CD4-positive, alpha-beta T cell treated with Interleukin-4 for 1 hour (primary cell): Measurements from ENCODE around the gene ABCA1.
"Not testable (repeated sequence)": the region's sequence is repeated elsewhere in the genome, so short reads cannot be mapped to it uniquely, and the experiment has no call there.

ENCODE experiments used
- DNase-seq, 2 donors: peaks; one replicate each; pipeline ENCODE4 v3.0.0-alpha.2; 2020 to 2022

ABCA1 gene

DNA sequence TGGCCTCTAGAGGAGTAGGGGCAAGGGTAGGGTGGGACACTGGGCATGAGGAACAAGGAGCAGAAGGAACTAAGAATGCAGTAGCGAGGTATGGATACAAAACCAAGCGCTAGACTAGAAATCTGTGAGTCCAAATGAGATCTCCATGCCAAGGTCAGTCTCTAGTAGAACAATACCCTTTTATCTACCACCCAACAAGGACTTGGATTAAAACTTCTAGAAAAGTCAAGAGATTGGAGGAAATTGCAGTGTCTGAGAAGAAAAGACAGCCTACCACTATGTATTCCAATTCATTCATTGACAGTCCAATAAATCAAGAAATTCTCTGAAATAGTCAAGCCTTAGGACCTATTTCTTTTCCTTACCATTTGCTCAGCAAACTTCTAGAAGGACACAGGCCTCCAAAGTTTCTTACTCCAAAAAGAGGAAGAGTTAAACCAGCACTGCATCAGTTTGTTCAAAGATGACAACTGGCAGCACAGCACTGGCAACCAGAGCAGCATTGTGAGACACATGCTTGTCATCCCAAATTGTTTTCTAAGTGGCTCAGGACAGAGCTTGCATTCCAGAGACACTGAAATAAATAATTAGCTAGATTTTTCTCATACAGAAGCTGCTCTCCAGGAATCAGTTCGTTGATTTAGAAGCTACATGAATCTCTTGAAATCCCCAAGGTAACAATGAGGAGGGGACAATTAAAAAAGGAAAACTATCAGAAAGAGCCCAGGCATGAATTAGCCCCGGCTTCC lies 22.6 kb downstream of the ABCA1 start:
- DNase-seq = no peak

DNA sequence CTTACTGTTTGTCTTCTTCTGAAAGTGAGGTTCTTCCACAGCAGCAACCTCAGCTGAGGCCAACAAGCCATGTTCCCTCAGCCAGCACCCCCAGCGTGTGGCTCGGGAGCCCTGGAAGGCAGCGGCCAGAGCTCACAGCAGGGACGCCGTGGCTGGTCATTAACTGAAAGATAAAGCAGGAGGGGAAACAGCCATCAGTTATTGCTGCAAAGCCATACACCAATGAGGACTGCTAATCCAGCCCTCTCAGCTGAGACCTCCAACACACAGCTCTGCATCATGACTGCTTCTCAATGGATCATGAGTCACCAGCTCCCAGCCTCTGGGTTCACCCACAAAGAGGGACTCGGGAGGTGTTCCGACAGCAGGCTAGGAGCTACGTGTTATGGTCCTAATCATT lies 24.3 kb downstream of the ABCA1 start:
- DNase-seq = no peak

DNA sequence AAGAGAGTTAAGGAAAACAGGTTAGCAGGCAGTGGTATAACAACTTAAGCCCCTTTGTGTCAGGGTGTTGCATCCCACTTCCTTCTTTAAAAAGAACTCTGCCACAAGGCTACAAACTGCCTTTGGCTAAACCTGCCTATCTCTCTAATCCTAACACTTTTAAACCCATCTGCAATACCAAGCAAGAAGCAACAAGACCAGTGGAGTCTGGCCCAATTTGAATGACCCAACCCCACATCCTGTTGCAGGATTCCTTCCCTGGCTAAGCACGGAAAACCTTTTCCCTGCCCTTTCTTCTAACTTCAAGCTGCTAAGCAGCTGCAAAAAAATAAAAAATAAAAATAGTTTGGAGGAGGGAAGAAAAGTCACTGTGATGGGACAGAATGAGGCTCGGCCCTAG lies 27.1 kb downstream of the ABCA1 start:
- no peak for DNase-seq

DNA sequence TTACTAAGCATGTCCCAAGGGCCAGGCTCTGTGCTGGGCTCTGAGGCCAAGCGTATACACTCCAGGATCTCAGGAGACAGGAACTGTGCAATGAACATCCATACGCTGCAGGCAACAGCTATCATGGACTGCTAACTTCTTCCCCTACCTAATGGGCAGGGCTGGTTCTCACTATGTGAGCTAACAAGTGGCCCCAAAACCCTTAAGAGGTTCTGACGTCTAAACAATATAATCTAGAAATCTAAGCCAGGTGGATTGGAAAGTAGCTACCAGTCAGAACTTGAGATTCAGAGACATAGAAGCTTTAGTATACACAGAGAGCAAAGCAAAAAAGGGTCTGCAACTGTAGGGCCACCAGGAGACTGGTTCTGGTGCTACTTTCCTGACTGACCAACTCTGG lies 27.6 kb downstream of the ABCA1 start:
- no peak for DNase-seq

DNA sequence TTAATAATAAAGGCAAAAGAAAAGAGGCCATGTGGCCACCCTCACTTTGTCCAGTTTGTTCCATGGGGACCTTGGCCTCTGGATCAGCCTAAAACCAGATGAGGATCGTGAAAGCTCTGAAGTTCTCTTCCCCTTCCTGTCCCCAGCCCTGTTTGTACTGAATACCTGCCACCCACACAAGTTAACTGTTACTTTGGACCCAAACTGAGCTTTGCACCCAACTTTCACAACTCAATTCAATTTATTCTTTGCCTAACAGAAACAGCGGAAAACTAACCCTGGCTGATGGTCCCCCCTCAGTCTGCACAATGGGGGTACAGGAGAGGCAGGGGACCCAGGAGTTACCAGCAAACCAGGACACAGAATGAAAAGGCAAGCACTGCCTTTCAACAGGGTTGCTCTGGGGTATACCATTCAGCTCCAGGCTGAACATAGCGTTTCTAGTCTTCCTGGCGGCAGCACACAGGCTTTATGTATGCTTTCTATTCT lies 28.2 kb downstream of the ABCA1 start:
- no peak for DNase-seq

DNA sequence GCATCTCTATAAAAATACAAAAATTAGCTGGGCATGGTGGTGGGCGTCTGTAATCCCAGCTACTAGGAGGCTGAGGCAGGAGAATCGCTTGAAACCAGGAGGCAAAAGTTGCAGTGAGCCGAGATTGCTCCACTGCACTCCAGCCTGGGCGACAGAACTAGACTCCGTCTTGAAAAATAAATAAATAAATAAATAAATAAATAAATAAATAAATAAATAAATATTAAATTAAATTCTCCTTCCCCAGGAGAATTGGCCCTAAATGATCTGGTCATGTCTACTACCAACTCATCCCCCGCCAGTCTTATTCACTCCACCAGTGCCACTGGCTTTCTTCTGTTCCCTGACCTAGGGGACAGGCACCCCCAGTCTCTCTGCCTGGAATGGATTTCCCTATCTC lies 29.6 kb downstream of the ABCA1 start:
- not testable (repeated sequence) for DNase-seq

DNA sequence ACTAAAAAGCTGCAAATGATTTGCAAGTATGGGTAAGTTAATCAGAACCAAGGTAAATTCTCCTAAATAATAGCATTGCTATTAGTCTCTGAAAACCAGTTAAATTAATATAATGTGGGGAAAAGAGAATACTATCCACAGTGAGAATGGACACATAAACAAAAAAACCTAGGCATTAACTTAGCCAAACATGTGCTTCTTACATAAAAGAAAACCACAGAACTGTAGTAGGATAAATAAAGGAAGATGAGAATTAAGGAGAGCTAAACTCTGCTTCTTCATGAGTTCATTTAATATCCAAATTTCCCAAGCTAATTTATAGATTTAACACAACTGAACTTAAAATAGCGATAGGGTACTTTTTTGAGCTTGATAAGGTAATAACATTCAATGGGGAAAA lies 31.8 kb downstream of the ABCA1 start:
- no peak for DNase-seq

DNA sequence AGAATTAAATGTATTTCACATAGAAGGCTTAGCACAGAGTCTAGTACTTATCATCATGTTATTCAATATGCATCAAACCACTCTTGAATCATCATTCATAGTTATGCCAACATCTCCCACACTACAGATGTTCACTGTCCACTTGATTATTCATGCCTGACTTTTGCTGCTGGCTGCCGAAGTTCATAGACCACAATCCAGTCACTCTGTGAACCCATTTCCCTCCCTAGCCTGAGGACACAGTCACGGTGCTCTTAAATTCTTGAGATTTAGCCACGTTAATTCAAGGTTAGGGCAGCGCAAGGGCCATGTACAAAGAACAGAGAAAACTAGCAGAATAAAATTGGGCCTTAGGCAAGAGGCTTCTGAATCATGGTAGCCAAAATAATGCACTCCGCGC lies 32.4 kb downstream of the ABCA1 start:
- no peak for DNase-seq

DNA sequence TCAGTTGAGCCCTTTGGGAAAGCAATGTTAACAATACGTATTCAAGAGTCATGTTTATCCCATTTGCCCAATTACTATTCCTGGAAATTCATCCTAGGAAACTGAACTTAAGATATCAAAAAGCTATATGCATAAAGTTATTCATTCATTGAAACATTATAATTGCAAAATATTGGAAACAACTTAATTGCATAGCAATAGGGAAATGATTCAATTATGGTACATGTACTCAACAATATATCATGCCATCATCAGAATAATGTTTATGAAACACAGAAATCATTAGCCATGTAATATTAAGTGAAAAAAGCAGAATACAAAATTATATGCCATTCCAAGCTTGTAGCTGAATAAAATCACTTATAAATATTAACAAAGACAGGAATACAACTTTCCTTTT lies 35.3 kb downstream of the ABCA1 start:
- no peak for DNase-seq

DNA sequence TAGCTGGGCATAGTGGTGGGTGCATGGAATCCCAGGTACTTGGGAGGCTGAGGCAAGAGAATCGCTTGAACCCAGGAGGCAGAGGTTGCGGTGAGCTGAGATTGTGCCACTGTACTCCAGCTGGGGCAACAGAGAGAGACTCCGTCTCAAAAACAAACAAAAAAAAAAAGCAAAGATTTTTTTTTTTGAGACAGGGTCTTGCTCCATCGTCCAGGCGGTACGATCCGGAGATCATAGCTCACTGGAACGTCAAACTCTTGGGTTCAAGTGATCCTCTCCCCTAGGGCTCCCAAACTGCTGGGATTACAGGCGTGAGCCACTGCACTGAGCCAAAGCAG lies 37.6 kb downstream of the ABCA1 start:
- DNase-seq = no peak

DNA sequence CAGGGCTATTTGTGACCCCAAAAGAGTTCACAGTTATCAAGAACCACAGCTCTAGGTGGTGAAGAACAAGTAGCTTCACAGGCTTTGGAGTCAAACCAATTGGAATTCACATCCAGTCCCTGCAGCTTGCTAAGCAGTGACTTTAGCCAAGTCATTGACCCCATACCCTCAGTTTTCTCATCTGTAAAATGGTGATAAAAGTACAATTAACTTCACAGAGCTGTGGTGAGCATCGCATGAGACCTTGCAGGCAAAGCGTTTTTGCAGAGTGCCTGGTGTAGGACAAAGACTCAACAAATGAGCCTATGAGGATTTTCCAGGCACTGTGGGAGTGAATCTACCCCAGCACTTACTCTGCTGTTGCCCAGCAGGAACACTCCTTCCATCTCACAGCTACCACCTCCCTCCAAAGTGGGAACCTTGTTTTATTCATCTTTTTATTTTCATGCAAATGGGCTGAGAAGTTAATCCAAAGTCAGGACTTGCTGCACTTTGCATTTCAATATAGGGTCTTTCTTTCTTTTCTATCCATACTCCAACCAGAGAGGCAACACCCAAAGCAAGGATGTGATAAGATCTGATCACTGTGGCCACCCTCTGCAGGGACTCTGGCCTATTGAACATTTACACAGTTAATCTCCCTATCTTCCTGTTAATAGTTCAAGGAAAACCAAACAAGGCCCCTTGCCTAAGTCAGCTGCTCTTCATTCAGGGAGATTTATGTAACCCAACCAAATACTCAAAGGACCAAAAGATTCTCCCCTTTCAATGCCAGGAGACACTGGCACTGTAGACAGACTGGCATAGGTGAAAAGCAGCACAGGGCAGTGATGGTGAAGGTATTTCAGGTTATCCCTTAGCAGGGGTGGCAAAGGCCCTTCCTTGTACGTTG lies 41.9 kb downstream of the ABCA1 start:
- no peak for DNase-seq

DNA sequence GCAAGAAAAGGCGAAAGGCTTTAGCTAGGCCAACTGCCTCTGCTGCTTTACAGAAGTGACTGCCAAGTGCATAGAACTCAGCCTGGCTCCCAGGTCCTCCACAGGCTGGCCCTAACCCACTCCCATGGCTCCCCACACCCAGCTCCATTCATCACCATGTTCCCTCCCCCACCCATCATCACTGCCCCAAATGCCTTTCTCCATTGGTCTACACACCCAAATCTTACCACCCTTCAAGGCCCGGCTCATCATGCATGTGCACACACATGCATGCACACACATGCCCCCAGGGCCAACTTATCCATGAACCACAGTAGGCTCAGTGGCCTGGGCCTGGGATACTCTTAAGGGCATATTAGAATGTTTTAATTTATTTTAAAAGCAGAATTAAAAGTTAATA lies 44.8 kb downstream of the ABCA1 start:
- no peak for DNase-seq

DNA sequence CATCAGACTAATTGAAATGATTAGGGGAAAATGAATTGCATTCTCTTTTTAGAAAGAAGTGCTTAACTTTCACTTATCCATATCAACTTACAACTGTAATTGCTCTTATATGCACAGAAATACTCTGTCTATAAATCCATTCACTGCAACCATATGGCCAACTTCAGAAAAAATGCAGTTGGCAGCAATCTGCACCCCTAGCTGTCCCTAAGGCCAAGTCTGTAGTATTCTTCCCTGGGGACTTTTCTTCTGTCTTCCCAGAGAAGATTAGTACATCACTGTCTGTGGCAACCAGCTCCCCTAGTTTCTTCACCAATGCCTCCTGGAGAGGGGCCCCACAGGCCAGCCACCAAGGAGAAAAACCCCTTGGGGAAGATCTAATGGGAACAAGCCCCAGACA lies 45.4 kb downstream of the ABCA1 start:
- DNase-seq = no peak

DNA sequence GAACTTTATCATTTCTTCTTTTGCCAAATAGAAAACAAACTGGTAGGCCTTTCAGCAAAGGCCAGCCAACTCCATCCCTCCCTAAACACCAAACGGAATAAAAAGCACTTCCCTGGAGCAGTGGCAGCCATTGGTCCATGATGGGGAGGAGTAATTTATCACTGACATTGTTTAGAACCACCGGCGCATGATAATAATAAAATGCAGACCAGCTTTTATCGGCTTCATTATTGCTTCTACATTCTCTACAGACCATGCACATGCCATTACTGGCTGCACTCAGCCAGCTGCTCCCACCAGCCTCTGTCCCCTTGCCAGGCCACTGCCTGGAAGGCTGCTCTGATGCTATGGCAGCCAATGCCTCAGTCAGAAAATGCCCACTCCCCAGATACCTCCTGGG lies 45.9 kb downstream of the ABCA1 start:
- no peak for DNase-seq

DNA sequence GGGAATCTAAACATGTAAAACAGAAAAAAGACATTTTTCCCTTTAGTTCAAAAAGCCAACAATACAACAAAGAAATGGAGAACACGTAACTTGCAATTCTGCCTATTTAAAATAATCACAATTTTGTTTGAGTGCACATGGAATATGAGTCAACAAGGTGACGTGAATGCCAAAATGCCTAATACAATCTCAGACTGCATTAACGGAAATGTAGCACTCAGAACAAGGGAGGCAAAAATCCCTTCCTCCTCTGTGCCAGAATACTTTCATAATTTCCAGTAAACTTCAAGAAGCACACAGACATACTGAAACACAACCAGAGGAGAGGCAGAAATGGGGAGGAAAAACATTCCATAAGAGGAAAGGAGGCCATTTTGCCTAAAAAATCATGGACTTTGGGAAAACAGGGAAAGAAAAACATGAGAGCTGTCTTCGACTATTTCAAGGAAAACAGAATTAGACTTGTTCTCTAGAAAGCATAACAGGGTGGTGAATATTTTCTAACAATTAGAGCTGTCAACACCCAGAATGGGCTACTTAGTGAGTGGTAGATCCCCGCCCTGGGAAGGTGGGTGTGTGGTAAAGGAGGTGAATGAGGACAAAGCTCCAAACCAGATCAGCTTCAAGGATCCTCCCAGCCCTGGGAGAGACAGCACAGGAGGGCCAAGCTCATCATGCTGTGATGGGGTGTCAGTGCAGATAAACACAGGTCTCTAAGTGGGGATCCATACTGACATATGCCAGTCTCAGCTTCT lies 48.2 kb downstream of the ABCA1 start:
- no peak for DNase-seq

DNA sequence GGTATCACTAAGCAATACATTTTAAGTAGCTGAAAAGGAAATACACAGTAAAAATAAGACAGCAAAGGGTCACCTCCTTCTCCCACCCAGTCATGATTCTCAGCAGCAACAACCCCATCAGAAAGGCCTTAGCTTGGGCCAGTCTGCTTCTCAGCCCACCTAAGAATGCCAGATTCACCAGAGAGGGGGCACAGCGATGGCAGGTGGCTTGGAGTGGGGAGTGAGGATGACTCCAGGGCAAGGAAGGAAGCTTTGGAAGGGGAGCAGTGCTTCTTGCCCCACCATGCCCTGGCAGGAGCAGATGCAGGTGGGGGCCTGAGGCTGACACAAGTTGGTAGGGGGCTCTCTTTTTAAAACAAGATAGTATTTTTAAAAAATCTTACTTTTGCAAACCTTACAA lies 51.4 kb downstream of the ABCA1 start:
- DNase-seq = no peak

DNA sequence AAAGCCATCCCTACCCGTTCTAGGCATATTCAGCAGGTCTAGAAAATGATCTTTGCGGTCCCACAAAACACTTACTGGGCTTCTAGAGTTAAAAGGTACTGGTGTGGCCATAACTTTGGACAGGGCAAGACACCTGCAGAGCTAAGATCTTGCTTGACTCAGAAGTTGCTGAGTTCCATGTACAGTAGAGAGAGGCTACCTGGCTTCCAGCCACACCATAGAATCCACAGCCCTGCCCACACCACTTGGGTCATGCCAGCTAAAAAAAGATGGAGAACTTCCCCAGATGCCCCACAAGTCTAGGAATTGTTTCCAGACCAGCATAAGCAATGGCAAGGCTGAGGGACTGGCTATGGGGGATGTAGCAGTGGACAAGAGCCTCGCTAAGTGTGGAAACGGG lies 52.1 kb downstream of the ABCA1 start:
- no peak for DNase-seq

DNA sequence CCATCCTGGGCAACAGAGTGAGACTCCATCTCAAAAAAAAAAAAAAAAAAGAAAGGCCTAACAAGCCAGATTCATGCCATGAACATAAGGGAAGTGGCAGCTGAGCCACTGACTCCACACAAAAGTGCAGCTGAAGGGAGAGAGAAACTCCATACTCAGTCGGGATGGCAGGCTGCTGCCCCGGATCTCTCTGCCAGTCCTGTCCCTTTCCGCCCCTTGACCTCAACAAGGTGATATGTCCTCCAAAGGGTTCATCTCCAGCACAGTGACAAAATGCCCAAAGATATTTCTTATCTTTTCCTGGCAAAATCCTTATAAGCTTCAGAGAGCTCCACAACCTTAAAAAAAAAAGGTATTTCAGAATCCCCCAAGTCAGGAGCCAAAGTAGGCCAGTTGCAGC lies 52.6 kb downstream of the ABCA1 start:
- no peak for DNase-seq

DNA sequence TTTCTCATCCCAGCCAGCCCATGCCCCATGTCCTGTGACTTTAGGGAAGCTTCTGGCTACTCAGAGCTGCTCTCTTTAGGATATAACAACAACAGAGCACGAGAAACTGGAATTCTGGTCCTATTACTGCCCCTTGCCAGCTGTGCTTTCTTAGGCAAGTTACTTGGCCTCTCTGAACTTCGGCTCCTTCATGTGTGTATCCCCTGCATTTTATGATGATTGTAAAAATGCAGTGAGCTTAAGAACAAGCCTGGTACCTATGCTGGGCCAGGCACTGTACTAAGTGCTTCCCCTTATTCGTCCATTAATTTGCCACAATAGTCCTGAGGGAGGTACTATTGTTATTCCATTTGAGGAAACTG lies 54.5 kb downstream of the ABCA1 start:
- no peak for DNase-seq

DNA sequence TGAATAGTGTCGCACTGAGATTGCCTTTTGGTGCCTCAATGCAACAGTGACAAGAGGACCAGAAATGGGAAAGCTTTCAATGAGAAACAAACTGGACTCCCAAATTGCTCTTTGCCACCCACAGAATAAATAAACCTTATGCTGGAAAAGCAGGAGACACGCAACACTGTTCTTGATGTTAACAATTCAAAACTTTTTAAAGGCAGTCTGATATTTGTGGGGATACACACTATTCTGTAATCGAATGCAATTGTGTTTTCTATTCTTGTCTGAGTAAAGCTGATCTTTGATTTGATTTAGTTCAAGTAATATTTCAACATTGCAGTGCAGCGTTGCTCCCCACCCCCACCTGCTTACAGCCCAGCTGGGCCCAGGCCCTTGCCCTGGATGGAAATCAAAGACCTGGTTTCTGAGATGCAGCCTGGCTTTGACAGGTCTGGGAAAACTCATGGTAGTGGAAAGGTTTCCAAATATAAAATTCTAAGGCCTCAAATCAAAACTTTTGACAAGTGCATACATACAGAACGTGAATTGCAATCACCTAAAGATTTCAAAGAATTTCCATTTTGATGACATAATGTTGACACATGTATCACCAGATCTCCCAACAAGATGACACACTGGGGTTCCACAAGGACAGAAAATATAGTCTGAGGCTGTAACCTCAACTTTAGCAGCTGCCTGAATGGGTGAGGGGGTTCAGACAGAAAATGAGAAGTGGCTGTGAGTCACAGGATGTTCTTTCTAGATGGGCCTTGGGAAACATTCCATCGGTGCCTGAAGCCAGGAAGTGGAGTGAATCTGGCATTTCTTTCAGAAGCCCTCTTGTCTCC lies 55.1 kb downstream of the ABCA1 start:
- peak; percentile 3 to 69 for DNase-seq

DNA sequence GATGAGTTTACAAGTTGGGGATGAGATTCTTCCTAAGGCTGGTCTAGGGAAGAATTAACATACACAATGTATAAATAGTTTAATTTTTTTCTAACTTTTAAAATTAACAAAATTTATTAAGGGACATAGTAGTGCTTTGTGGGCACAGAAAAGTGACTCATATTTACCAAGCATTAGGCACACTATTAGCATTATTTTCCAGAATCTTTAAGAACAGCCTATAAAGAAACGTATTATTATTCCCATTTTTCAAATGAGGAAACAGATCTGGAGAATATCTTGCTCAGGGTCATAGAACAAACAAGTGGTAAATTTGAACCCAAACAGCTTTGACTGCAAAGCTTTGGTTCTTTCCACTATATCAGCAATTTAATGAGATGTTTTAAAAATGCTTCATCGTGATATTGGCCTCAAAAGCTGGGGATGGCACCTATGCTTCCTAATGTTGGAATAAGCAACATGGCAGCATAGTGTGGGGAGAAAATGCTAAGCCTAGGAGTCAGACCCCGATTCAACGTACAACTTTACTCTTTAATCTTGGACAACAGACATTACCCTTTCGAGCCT lies 55.9 kb downstream of the ABCA1 start:
- no peak for DNase-seq

DNA sequence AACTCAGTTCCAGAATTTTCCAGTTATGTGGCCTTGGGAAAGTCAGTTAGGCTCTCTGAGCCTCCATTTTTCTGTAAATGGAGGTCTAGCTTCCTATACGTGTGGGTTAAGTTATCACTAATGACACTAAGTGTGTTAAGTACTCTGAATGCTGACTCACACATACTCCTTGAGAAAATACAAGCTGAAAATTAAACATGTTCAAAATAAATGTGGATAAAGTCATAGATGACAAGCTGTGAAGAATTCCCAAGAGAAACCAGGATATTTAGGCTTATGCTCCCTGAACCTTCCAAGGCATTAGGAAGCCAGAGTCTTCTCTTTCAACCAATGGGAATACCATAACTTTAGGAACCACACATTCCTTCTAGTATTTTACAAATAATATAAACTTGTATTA lies 58.1 kb downstream of the ABCA1 start:
- no peak for DNase-seq
